ENCODE results near the gene ZNRF3.

DNA sequence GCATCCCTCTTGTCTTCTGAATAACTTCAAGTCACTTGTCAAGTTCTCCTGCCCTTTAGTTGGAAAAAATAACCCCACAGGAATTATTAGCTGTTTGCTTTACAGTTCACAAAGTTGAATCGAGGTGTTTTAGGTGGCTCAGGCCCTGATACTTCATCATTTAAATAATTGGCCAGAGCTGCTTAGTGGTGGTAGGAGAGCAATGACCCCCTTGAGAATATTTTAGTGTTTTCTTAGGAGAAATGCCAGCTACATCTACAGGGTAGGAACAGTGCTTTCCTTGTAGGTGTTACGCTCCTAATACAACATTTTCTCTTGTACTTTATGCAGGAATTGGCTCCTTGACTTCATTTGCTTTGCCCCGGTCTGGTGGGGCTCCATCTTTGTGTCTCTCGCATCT is 105.1 kb downstream of the ZNRF3 start:
- TF ChIP-seq, protein P1, sequence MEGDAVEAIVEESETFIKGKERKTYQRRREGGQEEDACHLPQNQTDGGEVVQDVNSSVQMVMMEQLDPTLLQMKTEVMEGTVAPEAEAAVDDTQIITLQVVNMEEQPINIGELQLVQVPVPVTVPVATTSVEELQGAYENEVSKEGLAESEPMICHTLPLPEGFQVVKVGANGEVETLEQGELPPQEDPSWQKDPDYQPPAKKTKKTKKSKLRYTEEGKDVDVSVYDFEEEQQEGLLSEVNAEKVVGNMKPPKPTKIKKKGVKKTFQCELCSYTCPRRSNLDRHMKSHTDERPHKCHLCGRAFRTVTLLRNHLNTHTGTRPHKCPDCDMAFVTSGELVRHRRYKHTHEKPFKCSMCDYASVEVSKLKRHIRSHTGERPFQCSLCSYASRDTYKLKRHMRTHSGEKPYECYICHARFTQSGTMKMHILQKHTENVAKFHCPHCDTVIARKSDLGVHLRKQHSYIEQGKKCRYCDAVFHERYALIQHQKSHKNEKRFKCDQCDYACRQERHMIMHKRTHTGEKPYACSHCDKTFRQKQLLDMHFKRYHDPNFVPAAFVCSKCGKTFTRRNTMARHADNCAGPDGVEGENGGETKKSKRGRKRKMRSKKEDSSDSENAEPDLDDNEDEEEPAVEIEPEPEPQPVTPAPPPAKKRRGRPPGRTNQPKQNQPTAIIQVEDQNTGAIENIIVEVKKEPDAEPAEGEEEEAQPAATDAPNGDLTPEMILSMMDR (IDR thresholded peaks at IDR 0.05; ENCODE audit: insufficient read depth, low read length, poor library complexity, severe bottlenecking): no peak
- no peak for TF ChIP-seq EZH2phosphoT487 (conservative IDR thresholded peaks at IDR 0.05; ENCODE audit: low read length)

Data from SU-DHL-6 (cell line).